Measurements from ENCODE around the gene DCAF10.

DNA sequence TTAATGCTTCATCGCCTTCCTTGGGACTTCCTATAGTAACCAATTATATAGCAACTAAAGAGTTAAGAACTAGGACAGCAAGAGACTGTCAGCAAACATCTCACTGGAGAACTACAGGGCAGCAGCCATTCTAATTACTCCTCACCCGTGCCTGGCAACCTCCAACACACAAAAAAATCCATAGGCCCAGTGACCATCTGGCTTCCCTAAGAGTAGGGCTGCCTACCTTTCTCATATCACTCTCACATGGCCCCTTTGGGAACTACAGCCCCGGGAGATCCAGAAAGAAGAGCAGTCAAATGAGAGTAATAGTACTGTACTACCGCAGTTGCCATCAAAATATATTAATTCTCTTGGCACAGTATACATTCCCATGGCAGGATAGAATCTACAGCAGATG, 5.7 kb downstream of the DCAF10 start:
- TF ChIP-seq, protein P1, sequence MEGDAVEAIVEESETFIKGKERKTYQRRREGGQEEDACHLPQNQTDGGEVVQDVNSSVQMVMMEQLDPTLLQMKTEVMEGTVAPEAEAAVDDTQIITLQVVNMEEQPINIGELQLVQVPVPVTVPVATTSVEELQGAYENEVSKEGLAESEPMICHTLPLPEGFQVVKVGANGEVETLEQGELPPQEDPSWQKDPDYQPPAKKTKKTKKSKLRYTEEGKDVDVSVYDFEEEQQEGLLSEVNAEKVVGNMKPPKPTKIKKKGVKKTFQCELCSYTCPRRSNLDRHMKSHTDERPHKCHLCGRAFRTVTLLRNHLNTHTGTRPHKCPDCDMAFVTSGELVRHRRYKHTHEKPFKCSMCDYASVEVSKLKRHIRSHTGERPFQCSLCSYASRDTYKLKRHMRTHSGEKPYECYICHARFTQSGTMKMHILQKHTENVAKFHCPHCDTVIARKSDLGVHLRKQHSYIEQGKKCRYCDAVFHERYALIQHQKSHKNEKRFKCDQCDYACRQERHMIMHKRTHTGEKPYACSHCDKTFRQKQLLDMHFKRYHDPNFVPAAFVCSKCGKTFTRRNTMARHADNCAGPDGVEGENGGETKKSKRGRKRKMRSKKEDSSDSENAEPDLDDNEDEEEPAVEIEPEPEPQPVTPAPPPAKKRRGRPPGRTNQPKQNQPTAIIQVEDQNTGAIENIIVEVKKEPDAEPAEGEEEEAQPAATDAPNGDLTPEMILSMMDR (IDR thresholded peaks at IDR 0.05) = no peak
- TF ChIP-seq EZH2 (IDR thresholded peaks at IDR 0.05; ENCODE audit: borderline replicate concordance, insufficient read depth, low read depth, low read length, poor library complexity, severe bottlenecking) = no peak

Data from B cell (primary cell).